ENCODE measurements around the gene GRK5. TPM values are rescaled to one million over a fixed set of nuclear protein-coding genes. Genes with fewer than 3 reads are reported as not detected.

The GRK5 gene
- total and polyA plus RNA-seq, 9 of the 15 experiments (the other 6 are each of a cell fraction or from before 2014, with no cell fraction given): 0.46 to 0.83 (median 0.67) TPM; not detected in 2

DNA sequence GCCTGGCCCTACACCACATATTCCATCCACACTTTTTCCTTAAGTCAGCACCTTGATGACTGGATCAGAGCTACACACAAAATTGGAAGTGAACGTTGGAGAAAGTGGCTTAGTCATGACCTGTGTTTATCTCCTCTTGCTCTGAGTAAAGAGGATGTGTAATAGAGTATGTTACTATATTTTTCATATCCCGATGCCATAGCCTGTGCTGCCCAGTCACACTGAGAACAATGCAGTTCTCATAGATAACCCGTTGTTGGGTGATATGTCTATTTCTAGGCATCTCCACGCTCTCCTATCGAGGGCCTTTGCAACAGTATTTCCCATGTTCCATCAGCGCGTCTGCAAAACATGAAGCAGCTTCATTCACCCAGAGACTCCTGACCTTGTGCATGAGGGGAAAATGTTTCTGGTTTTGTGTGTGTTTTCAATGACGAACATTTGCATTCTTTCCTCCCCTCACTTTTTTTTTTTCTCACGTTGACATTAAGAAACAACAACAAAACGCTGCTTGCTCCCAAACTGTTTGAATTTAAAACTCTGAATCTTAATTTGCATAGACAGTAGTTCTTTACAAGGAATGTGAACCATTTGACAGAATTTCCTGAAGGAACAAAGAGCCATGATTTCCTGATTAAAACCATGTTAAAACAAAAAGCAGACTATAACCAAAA is 43.4 kb downstream of the GRK5 start (continued):
- TF ChIP-seq NR4A1 (CRISPR knock-in tag; IDR thresholded peaks at IDR 0.05): no peak
- no peak for TF ChIP-seq NR4A1 (tag; IDR thresholded peaks at IDR 0.05)
- TF ChIP-seq RHOXF2B (CRISPR knock-in tag; conservative IDR thresholded peaks at IDR 0.05): no peak
- TF ChIP-seq ZBTB11 (CRISPR knock-in tag; IDR thresholded peaks at IDR 0.05): 0 out of 6 replicates have a peak, but pooled peaks of 1 of the 3 experiments have one; percentile 26
- TF ChIP-seq NFE2 (IDR thresholded peaks at IDR 0.05; ENCODE audit: low read depth): peak; percentile 84
- no peak for TF ChIP-seq ZBTB12 (CRISPR knock-in tag; IDR thresholded peaks at IDR 0.05)
- no peak for TF ChIP-seq SIN3B (IDR thresholded peaks at IDR 0.05; ENCODE audit: low read depth)
- no peak for TF ChIP-seq XRCC3 (IDR thresholded peaks at IDR 0.05)
- TF ChIP-seq ARID1B (IDR thresholded peaks at IDR 0.05): peak; percentile 68
- no peak for TF ChIP-seq NR2F6 (CRISPR knock-in tag; IDR thresholded peaks at IDR 0.05)
- TF ChIP-seq, protein P1, sequence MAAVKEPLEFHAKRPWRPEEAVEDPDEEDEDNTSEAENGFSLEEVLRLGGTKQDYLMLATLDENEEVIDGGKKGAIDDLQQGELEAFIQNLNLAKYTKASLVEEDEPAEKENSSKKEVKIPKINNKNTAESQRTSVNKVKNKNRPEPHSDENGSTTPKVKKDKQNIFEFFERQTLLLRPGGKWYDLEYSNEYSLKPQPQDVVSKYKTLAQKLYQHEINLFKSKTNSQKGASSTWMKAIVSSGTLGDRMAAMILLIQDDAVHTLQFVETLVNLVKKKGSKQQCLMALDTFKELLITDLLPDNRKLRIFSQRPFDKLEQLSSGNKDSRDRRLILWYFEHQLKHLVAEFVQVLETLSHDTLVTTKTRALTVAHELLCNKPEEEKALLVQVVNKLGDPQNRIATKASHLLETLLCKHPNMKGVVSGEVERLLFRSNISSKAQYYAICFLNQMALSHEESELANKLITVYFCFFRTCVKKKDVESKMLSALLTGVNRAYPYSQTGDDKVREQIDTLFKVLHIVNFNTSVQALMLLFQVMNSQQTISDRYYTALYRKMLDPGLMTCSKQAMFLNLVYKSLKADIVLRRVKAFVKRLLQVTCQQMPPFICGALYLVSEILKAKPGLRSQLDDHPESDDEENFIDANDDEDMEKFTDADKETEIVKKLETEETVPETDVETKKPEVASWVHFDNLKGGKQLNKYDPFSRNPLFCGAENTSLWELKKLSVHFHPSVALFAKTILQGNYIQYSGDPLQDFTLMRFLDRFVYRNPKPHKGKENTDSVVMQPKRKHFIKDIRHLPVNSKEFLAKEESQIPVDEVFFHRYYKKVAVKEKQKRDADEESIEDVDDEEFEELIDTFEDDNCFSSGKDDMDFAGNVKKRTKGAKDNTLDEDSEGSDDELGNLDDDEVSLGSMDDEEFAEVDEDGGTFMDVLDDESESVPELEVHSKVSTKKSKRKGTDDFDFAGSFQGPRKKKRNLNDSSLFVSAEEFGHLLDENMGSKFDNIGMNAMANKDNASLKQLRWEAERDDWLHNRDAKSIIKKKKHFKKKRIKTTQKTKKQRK (IDR thresholded peaks at IDR 0.05; ENCODE audit: borderline replicate concordance, low read depth, low read length): no peak
- no peak for TF ChIP-seq TSHZ1 (CRISPR knock-in tag; IDR thresholded peaks at IDR 0.05)
- TF ChIP-seq MAFG (tag; conservative IDR thresholded peaks at IDR 0.05): peak; percentile 84

All from K562 (cell line).